Eye (tissue), 1 donor: Measurements from ENCODE around the gene RAD51.

Experiments
- DNase-seq: peaks from one replicate; pipeline ENCODE4 v3.0.0-alpha.2; 2015

RAD51 gene

DNA sequence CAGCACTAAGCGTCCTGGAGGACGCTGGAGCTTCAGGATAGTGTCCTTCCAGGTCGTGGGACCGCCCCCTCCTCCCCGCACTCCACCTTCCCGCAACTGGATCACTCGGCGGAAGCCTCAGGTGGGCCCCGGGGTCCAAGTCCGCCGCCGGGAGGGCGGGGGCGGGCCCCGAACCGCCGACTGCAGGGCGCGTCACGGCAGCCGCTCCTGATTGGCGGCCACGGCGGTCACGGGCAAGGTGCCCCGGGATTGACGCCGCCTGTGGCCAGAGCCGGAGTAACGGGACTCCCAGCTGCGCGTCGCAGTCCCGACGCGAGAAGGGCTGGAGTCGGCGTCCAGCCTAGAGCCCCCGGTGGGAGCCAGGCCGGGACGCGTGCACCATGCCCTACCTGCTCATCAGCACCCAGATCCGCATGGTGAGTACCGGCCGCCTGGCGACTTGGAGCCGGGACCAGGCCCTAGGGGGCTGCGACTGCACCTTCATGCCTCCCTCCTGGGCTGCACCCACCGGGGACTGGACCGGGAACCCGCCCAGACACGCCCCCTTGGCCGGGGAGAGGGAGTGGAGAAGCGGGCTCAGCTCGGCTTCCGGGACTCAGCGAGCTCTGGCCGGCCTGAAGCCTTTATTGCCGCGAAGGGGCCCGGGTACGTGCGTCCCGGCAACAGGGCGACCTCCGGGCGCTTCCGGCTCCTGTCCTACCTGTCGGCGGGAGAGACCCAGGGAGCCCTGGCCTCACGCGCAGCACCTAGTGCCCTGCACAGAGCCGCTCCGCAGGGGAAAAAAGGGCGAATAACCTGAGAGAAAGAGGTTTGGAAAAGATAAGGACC is 69.0 kb downstream of the RAD51 start, which contains the start of gene GCHFR:
Gene GCHFR (plus strand): TSS at position 268 of the 828 bp plus-strand sequence. CDS start 113 bp downstream, at position 381.
- peak; percentile 85 for DNase-seq

DNA sequence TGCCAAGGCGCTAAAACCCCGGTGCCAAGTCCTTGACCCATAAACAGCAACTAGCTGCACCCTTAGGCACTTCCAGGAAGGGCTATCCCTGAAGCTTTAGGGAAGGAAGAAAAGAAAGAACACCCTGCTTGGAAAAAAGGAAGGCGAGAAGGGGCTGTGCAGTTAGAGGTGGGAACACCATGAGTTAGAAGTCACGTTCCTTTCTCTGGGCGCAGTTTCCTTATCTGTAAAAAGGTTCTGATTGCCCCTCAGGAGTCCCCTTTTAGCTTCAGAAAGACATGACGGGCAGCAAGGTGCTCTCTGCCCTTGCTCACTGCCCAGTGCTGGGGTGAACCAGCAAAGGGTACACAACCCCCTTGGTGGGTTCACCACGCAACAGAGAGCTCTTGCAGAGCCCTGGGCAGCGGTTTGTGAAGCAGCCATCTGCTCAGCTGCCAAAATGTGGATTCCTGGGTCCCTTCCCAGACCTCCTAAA is 69.7 kb downstream of the RAD51 start:
- peak; percentile 63 for DNase-seq

DNA sequence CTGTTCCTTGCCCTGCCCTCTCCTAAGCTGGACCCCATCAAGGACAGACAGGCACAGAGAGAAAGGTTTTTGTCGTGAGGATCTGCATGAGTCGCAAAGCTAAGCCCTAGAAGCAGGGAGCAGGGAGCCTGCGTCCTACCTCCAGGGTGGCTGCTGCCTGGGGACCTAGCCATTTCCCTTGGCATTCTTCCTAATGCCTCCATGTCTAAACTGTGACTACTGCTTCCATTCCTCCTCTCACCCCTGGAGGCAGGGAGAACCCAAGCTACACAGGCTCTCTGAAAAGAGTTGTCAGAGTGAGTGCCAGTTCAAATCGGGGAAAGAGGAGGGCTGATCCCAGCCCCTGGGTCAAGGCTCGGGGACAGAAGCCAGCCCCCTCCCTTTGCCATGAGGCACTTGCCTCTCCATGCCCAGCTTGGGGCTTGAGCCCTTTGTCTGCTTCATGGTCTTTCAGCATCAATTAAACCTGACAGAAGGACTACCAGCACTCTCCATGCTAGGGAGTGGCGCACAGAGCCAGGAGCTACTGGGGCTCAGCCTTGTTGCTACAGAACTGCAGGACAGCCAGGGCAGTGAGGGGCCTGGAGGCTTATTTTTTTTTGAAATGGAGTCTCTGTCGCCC is 71.3 kb downstream of the RAD51 start:
- DNase-seq = peak; percentile 75

DNA sequence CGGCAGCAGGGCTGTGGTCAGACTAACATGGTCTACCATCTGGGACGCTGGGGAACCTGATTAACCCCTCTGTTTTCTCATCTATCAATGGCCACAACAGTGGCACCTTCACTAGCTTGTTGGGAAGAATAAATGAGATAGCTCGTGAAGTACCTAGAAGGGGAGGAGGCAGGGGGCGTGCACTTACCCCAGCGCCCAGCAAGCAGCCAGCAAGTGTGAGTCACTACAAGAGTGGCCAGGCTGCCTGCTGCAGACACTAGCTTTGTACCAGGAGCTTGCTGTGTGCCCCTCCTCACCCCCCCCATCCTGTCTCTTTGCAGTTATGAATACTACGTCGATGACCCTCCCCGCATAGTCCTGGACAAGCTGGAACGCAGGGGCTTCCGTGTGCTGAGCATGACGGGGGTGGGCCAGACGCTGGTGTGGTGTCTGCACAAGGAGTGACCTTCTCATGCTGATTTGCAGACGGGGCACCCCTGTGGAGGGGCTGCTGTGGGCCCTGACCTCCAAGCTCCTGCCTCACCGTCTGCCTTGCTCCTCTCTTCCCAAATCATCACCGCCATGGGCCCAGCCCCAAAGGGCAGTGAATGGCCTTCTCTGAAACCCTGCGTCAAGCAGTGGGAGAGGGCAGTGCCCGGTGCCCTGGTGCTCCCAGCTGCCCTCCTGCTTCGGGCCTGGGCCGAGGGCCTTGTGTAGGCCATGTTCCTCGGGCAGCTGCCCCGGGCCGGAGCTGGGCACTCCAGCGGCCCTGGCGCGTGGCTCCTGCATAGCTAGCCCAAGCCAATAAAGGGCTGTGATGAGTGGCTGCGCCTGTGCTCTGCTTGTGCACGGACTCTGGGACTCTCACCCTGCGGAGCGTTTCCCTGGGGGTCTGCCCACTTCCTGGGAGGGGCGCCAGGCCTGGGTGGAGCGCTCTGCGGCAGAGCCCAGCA is 72.2 kb downstream of the RAD51 start:
- peak; percentile 36 for DNase-seq

DNA sequence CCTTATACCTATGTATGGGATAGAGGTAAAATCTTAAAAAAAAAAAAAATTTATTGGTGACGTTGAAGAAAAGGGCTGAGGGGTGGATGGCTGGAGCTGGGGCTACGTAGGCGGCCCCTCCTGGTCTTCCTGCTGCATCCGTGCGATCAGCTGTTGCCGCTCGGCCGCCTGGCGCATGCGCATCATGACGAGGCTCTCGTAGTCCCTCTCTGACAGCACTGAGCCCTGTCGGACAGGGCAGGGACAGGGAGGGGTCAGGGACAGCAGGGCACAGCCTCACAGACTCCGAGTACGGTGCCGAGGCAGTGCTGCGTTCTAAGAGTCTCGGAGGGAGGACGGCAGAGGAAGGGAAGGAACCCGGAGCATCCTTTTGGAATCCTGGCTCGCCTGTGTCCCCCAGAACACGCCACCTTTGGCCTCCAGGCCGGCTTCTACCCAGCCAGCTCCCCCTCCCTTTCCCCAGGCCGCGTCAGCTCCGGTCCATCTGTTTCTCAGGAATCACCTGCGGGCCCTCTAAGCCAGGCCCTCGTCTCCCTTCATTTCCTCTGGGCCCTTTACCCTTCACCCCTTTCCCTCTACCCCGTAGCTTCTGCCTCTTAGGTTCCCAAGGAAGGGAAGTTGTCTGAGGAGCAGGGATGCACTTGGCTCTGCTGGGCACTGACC is 73.0 kb downstream of the RAD51 start:
- no peak for DNase-seq

DNA sequence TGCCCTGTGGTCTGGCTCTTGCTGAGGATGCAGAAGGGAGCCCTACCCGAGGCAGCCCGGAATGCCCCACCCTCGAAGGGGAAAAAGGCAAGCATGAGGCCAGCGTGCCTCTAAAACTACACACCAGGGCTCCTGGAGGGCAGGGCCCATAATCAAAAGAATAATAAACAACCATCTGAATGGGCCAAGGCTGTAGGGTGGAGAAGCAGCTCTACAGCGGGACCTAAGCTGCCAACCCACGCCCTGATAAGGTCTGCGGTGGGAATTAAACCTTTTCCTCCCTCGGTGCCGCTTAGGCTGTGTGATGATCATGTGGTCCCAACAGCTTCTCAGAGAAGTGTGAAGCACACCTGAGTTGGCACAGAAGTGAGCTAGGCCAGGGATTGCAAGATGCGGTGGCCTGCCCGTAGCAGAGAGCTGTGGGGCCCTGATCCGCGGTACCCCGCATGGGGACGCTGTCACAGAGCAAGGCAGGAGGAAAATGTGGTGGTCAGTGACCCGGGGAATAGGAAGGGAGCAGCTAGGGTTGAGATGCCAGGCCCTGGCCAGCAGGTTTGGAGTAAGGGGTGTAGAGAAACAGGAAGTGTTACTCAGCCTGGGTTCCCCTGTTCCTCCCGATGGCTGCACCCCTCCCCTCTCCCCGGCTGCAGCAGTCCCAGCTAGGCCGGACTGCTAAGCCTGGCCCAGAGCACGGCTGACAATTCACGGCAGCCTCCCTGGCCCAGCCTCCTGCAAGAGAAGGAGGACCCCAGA is 73.7 kb downstream of the RAD51 start:
- DNase-seq = no peak

DNA sequence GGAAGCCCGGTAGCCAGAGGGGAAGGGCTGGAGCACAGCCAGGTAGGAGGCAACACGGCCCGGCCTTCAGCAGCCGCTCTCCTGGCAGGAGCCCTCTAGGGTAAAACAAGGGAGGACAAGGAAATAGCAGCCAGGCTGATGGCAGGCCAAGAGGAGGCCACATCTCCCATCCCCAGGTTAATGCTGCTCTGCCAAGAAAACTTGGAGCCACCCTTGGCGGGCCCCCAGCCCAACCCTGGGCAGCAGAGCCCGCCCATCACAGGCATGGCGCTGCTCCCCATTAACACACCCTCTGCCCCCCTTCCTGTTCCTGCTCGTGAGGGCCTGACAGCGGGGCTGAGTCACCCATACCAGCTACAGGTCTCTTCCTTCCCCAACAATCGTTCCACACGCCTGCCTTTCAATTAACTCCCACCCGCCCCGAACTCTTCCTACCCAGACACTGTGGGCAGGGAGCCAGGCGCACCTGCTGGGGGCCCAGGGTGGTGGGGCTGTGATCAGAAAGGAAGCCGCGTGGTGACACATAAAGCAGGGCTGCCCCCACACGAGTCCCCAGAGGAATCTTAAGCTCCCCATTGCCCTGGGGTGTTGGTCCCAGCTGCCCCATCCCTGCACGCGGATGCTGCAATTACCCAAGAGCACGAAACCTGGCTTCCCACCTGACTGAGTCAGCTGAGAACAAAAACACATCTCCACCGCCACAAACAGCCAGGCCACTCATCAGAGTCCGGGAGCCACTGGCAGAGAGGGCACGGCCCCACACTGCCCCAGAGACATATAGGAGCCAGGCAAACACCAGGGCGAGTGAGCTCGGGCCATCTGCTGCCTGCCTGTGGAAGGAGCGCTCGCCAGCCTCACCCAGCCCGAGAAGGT is 74.5 kb downstream of the RAD51 start, which contains the start of gene C15orf62:
Gene C15orf62 (plus strand): TSS at position 707 of the 873 bp plus-strand sequence. CDS start 516 bp downstream, outside the sequence.
- peak; percentile 60 for DNase-seq

DNA sequence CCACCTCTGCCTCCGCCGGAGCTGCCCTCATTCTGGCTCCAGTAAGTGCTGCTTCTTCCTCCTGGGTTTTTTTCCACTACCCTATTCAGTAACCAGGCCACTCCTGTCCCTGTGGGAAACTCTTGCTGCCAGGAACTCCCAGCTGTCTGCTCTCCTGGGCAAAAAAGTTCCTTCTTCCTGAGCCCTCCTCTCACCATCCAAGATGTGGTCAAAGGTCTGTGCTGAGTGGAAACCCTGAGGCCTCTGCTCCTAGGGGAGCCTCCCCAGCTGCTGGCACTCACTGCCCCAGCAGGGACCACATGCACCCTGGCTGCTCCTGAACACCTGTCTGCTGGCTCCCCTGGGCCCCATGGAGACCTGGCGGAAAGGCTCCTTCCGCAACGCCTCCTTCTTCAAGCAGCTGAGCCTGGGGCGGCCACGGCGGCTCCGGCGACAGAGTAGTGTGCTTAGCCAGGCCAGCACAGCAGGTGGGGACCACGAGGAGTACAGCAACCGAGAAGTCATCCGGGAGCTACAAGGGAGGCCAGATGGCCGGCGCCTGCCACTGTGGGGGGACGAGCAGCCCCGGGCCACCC is 75.3 kb downstream of the RAD51 start:
- peak; percentile 55 for DNase-seq

DNA sequence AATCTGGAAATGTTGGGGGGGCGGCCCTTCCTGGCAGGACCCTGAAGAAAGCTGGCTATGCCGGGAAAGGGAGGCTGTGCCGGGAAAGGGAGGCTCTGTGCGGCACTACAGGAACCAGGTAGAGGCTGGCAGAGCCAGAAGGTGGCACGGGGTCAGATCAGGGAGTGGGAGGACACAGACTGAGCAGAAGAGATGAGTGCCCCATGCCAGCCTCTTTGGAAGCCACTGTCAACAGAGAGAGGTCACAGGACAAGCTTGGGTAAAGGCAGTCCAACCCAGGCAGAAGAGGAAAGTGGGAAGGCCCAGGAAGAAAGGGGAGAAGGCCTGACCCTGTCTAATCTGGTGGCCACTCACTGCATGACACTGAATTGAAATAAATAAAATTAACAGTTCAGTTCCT is 76.3 kb downstream of the RAD51 start:
- DNase-seq = no peak

DNA sequence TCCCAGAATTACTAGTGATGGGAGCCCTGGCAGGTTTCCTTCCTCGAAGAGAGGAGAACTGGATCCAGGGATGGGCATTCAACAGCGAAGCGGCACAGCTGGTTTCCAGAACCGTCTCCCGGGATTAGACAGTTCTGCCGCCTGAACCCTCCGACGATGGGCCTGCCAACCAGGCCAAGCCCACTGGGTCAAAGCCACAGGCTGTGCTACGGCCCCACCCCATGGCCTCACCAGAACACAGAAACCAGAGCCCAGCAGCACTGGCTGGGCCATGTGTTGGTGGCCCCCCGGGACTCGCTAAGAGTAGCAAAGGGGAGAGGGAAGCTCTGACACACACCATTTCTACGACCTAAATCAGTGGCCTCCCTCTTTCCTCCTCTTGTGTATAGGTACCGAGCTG is 77.0 kb downstream of the RAD51 start:
- DNase-seq = no peak

DNA sequence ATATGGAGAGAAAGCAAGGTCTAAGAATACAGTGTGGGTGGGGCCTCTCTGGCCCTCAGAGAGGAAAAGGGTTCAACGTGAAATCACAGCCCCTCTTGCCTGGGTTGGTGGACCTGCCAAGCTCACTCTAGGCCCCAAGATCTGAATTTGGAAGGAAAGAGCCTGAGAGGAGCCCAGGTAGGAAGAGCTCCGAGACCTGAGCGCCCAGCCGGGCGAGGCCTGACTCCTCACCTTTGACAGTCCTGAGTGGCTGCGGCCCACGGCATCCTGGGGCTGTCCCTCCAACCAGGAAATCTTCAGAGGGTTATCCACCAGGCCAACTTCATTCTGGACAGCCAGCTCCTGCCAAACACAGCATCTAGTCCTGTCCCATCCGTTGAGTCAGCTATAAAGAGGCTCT is 78.5 kb downstream of the RAD51 start:
- DNase-seq = no peak

DNA sequence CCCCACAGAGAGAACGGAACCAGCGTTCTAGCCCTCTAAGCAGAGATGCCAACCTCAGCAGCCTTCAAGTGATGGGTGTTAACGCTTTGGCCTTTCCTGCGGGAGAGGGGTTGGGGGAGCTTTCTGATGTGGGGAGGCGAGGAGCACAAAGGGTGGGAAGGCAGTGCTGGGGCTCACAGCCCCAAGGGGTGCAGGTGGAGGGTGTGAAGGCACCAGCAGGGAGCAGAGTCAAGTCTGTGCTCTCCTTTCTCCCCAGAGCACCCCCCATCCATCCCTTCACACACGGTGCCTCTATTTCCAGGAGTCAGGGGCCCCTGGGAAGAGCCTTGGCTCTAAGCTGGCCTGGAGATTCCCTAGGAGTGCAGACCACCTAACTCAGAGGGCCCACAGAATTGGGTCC is 78.9 kb downstream of the RAD51 start:
- DNase-seq = no peak

DNA sequence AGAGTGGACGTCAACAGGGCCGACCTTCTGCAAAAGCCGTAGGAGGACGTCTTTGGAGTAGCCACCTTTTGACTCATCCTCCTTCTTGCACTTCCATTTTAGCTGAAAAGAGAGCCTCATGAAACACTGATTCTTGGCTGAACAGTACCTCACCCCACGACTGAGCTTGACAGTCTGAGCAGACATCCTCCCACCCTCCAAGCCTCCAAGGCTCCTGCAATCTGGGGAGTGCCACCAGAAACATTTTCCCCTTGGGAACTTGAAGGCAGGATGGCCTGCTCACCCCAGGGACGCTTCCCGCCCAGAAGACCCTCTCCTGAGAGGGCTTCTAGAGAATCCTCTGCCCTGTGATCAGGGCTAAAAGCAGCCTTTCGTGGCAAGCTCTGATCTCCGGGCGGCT is 80.0 kb downstream of the RAD51 start:
- no peak for DNase-seq

DNA sequence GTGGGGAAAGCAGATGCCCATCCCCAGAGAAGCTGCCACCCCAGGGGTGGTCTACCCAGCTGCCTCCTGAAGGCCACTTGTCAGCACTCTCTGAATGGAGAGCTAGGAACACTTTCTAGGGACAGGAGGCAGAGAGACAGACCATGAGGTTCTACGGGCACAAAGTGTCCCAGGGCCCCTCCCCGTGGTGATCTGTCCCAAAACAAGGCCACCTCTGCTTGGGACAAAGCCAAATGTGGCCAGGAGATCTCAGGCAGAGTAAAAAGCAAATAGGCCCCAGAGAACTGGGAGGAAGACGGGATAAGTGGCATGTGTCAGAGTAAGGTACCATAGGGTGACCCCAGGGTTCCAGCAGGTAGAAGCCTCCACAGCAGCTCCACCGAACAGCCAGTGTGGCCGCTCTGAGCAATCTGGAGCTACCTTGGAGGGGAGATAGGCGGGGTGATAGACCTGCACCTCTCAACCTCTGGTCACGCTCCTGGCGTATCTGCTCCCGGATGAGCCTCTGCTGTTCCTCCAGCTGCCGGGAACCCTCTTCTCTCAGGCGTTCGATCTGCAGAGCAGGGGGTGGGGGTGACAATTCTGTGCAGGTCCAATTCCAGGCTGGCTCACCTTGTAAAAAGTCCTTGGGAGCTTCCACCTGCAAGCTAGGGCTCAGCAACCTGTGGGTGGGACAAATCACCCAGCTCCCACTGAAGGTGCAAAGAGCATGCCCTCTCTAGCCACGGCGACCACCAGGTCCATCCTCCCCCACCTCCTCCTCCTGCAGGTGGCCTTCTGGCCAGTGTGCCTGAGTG is 81.0 kb downstream of the RAD51 start:
- DNase-seq = no peak

DNA sequence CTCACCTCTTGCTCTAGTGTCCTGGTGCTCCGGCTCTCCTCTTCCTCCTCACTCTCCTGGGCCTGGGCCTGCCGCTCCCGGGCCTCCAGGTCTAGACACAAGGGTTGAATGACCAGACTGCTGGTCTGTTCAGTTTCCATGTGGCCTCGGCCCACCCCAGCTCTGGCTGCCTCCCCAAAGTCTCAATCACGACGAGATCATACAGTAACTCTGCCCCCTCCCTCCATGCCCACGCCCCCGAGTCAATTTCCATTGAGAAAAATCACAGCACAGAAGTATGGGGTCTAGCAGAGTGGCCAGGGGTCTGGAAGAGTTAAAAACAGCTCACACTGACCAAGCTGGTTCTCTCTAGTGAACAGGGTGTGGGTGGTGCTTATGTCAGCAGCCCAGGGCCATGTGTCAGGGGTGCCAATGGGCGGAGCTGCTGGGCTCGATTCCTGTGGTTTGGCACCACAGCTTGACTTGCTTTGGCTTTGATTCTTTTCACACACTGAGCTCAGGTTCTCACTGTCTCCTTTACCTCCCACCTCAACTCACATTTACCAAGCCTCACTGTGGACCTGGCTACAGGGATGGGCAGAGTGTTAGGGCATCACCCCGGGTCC is 81.7 kb downstream of the RAD51 start:
- DNase-seq = no peak
